Thyroid gland (tissue), 4 donors: ENCODE data around the gene FKBP1B.
"Not testable (repeated sequence)": the region's sequence is repeated elsewhere in the genome, so short reads cannot be mapped to it uniquely, and the experiment has no call there.

Experiments used
- POLR2A ChIP-seq, 2 donors: fragments of 450-650 bp; IDR thresholded peaks; one replicate each; pipeline ENCODE4 v1.6.1; 2017; ENCODE audit warnings: antibody characterized with exemption in 2 of 2, mild to moderate bottlenecking in 2 of 2, moderate library complexity in 1 of 2
- TF ChIP-seq, protein P1 (sequence below), 6 experiments: fragments of 200-600 bp in 3 of 6; fragments of 450-650 bp in 3 of 6; sonication (generic) in 3 of 6; IDR thresholded peaks; one replicate each; pipeline ENCODE4 v1.5.1; 2016 to 2019; ENCODE audit warnings: antibody characterized with exemption in 6 of 6, mild to moderate bottlenecking in 2 of 6, inconsistent platforms in 1 of 6, moderate library complexity in 1 of 6

DNA sequence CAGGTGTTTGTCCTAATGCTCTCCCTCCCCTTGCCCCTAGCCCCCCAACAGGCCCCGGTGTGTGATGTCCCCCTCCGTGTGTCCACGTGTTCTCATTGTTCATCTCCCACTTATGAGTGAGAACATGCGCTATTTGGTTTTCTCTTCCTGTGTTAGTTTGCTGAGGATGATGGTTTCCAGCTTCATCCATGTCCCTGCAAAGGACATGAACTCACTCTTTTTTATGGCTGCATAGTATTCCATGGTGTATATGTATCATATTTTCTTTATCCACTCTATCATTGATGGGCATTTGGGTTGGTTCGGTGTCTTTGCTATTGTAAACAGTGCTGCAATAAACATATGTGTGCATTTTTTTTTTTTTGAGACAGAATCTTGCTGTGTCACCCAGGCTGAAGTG lies 43.7 kb downstream of the FKBP1B start:
- TF ChIP-seq, protein P1, sequence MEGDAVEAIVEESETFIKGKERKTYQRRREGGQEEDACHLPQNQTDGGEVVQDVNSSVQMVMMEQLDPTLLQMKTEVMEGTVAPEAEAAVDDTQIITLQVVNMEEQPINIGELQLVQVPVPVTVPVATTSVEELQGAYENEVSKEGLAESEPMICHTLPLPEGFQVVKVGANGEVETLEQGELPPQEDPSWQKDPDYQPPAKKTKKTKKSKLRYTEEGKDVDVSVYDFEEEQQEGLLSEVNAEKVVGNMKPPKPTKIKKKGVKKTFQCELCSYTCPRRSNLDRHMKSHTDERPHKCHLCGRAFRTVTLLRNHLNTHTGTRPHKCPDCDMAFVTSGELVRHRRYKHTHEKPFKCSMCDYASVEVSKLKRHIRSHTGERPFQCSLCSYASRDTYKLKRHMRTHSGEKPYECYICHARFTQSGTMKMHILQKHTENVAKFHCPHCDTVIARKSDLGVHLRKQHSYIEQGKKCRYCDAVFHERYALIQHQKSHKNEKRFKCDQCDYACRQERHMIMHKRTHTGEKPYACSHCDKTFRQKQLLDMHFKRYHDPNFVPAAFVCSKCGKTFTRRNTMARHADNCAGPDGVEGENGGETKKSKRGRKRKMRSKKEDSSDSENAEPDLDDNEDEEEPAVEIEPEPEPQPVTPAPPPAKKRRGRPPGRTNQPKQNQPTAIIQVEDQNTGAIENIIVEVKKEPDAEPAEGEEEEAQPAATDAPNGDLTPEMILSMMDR (IDR thresholded peaks at IDR 0.05), result not testable (repeated sequence)
- TF ChIP-seq POLR2A (IDR thresholded peaks at IDR 0.05), result not testable (repeated sequence)
